Psoas muscle (tissue), 8 donors: ENCODE data around the gene C1QTNF8. TPM values are rescaled to one million over a fixed set of nuclear protein-coding genes. Genes with fewer than 3 reads are reported as not detected.

Source experiments
- ATAC-seq, 4 donors: fragments of 200-7000 bp; cut with Tn5 transposase; one replicate each; pipeline ENCODE4 v1.9.1; 2020; ENCODE audit warnings: moderate library complexity in 3 of 4, mild to moderate bottlenecking in 2 of 4
- DNase-seq, 2 donors: peaks; one replicate each; pipeline ENCODE4 v3.0.0-alpha.2; 2020
- H3K27ac ChIP-seq: fragments of 200-600 bp; one replicate; pipeline ENCODE4 v1.8.0; 2022
- H3K27me3 ChIP-seq, 3 donors: fragments of 200-600 bp in 1 of 3; one replicate each; pipeline versions ENCODE4 v1.6.1 to v1.8.0; 2013 to 2022; ENCODE audit warnings: low read length in 2 of 3, mild to moderate bottlenecking in 2 of 3, moderate library complexity in 1 of 3; ENCODE audit not compliant: insufficient read depth in 3 of 3
- H3K36me3 ChIP-seq, 2 donors: fragments of 200-600 bp in 1 of 2; one replicate each; pipeline versions ENCODE4 v1.6.1 to v1.8.0; 2013 to 2022; ENCODE audit warnings: low read depth in 1 of 2, mild to moderate bottlenecking in 1 of 2, moderate library complexity in 1 of 2; ENCODE audit not compliant: insufficient read depth in 1 of 2
- H3K4me1 ChIP-seq: fragments of 200-600 bp; one replicate; pipeline ENCODE4 v1.8.0; 2022
- H3K4me3 ChIP-seq: fragments of 200-600 bp; one replicate; pipeline ENCODE4 v1.8.0; 2022; ENCODE audit warnings: mild to moderate bottlenecking
- H3K9me3 ChIP-seq: fragments of 200-600 bp; one replicate; pipeline ENCODE4 v1.8.0; 2022
- WGBS, 3 donors: extraction: QIAGEN DNeasy Blood & Tissue Kit; methylation state at CpG; one replicate each; pipeline versions ENCODE4 v1.1.6 to v1.1.7; 2013; 5-methylcytosine and 5-hydroxymethylcytosine counted together
- intact Hi-C, 2 donors: fragments of 100-400 bp; cut with DNase I; formaldehyde crosslinking; loops; one replicate each; pipeline versions ENCODE4 v1.11.0 to v1.14.2; 2022
- polyA plus RNA-seq, 3 donors: library from polyadenylated mRNA; stranded (reverse); fragments of 200-250 nt; gene quantifications; one replicate each; pipeline ENCODE4 v1.2.3, GENCODE V29; 2013
- total RNA-seq, 4 donors: library from RNA; stranded (reverse); fragmentation: NEBNext Ultra II Directional in 2 of 4; extraction: Animal tissue kit (Norgen Biotek cat#: 25700) in 2 of 4; gene quantifications; one replicate each; pipeline versions ENCODE4 v1.2.1 to v1.2.4, GENCODE V29; 2021 to 2023
- TF ChIP-seq, protein P1 (sequence below): fragments of 200-600 bp; IDR thresholded peaks from one replicate; pipeline ENCODE4 v1.8.0; 2022; ENCODE audit warnings: antibody characterized with exemption
- donor health status: healthy with polysubstance abuse.
- donor health status: DM: no; HTN: no; CAD: no; lungs with moderate emphysema.
- donor health status: Bipolar disorder and iron deficiency.
- donor health status: healthy.
- donor health status: DM: yes; HTN: yes; CAD: no.
- donor health status: DM: no; HTN: no; CAD: no.
- donor health status: DM: no; HTN: no; CAD: no.
- donor health status: DM: yes; HTN: yes; CAD: no.

The C1QTNF8 gene
- total and polyA plus RNA-seq, 7 donors = not detected

DNA sequence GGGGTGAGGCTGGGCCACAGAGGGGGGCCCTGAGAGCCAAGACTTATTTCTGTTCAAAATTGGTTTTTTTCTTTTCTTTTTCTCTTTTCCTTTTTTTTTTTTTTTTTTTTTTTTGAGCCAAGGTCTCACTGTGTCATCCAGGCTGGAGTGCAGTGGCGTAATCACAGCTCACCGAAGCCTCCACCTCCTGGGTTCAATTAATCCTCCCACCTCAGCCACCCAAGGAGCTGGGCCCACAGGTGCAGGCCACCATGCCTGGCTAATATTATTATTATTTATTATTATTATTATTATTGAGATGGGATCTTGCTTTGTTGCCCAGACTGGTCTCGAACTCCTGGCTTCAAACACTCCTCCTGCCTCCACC lies 39.4 kb upstream of the C1QTNF8 start:
- TF ChIP-seq, protein P1, sequence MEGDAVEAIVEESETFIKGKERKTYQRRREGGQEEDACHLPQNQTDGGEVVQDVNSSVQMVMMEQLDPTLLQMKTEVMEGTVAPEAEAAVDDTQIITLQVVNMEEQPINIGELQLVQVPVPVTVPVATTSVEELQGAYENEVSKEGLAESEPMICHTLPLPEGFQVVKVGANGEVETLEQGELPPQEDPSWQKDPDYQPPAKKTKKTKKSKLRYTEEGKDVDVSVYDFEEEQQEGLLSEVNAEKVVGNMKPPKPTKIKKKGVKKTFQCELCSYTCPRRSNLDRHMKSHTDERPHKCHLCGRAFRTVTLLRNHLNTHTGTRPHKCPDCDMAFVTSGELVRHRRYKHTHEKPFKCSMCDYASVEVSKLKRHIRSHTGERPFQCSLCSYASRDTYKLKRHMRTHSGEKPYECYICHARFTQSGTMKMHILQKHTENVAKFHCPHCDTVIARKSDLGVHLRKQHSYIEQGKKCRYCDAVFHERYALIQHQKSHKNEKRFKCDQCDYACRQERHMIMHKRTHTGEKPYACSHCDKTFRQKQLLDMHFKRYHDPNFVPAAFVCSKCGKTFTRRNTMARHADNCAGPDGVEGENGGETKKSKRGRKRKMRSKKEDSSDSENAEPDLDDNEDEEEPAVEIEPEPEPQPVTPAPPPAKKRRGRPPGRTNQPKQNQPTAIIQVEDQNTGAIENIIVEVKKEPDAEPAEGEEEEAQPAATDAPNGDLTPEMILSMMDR = no peak
- no peaks in the 10 kb centered on the region for H3K4me1 ChIP-seq
- intact Hi-C loops = no loop called here
- DNase-seq (no peak), ATAC-seq (no peak)
- no peak overlapping the region for H3K4me3 ChIP-seq
- no peaks in the 10 kb centered on the region for H3K36me3 ChIP-seq
- no peak overlapping the region for H3K27ac ChIP-seq
- peaks cover 0 to 56% (median 15%) of the 10 kb centered on the region in 3 donors for H3K27me3 ChIP-seq
- WGBS, 3 donors = 71 to 83% (median 83%) methylated on average over 3 of the region's 3 CpGs
- no peaks in the 10 kb centered on the region for H3K9me3 ChIP-seq

DNA sequence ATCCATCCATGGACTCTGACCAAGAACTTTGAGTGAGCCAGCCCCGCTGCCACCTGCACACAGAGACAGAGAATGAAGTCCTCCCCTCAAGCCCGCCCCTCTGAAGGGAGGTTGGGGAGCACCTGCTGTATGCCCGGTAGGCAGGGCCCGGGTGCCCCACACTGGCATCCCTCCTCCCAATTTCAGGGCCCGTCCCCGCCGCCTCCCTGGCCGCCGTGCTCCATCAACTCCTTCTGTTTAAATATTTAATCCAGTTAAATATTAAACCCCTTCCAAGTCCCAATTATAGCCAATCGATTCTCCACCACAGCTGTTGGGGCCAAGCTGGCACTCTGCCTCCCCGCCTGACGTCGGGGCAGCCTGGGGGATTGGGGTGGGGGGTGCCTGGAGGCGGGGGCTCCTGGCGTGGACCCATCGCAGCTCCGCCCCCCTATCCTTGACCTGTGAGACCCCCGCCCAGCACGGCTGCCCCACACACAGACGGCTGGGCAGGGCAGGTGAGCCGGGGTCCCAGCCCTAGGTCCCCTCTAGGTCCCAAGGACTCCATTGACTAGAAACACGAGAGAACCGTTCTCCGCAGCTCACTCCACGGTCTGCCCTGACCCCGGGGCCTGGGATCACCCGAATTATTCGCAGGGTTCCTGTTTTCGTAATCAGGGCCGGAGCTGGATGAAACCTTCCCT lies 38.9 kb upstream of the C1QTNF8 start:
- 36 to 45% (median 39%) methylated on average over 30 of the region's 30 CpGs for WGBS, 3 donors
- intact Hi-C loops = no loop called here
- DNase-seq = no peak
- Histone ChIP-seq H3K9me3 (no peaks in the 10 kb centered on the region), H3K27me3 (peaks cover 0 to 51% (median 16%) of the 10 kb centered on the region in 3 donors), H3K27ac (no peak overlapping the region), H3K36me3 (no peaks in the 10 kb centered on the region), H3K4me3 (no peak overlapping the region), H3K4me1 (no peaks in the 10 kb centered on the region)
- no peak for ATAC-seq
- TF ChIP-seq, protein P1 = no peak

DNA sequence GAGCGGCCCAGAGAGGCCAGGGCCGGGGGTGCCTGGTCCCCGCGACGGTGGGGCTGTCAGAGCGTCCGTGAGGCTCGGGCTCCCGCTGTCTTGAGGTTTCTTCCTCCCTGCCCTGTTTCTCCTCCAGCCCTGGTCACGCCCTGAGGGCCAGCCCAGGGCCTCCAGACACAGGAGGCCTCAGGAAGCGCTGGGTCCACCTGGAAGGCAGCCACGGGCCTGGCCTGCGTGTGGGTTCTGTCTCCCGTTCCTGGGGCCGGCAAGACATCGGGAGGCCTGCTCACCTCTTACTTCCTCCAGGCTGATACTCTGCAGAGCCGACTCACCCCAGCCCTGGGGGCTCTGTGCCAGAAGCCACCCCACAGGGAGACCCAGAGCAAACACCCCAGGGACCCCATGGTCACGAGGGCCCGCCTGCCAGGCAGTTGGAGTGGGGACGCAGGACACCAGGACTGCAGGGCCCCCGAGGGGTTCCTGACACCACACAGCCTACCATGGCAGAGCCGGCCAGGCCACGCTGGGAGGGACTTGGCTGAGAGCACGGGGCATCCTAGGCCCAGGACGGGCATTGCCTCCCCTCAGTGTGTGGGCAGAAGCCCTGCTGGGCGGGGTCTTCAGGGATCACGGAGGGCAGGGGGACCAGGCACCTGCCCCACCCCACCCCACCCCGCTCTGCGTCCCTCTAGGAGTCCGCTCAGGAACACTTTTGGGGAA lies 37.9 kb upstream of the C1QTNF8 start:
- ATAC-seq (no peak), DNase-seq (no peak)
- intact Hi-C loops = no loop called here
- no peak overlapping the region for H3K4me3 ChIP-seq
- peaks cover 0 to 43% (median 14%) of the 10 kb centered on the region in 3 donors for H3K27me3 ChIP-seq
- 55 to 67% (median 56%) methylated on average over 21 to 30 of the region's 30 CpGs for WGBS, 3 donors
- TF ChIP-seq, protein P1 = no peak
- no peaks in the 10 kb centered on the region for H3K9me3 ChIP-seq
- H3K4me1 ChIP-seq = no peaks in the 10 kb centered on the region
- H3K27ac ChIP-seq = no peak overlapping the region
- no peaks in the 10 kb centered on the region for H3K36me3 ChIP-seq

DNA sequence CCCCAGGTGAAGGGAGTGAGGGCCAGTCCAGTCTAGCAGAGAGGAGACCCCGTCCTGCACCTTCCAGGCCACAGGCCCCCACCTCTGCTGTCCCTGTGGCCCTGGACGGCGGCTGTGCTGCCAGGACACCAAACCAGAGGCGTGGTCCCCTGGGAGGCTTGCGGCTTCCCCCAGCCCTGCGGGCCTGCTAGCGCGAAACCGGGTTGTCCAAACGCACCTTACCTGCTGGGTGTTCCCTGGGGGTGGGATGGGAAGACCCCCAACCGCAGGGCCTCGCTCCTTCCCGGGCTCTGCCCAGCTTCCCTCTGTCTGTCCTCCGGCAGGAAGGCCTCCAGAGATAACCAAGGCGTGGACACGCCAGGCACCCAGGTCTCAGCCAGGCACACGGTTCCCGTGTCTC lies 37.2 kb upstream of the C1QTNF8 start:
- intact Hi-C loops = no loop called here
- no peaks in the 10 kb centered on the region for H3K36me3 ChIP-seq
- H3K4me1 ChIP-seq = no peaks in the 10 kb centered on the region
- WGBS, 3 donors = 80 to 93% (median 87%) methylated on average over 11 to 18 of the region's 18 CpGs
- H3K9me3 ChIP-seq = no peaks in the 10 kb centered on the region
- no peak overlapping the region for H3K4me3 ChIP-seq
- H3K27ac ChIP-seq = no peak overlapping the region
- ATAC-seq (no peak), DNase-seq (no peak)
- TF ChIP-seq, protein P1 = no peak
- peaks cover 0 to 42% (median 14%) of the 10 kb centered on the region in 3 donors for H3K27me3 ChIP-seq
